ENCODE results near the gene STRBP. TPM values are rescaled to one million over a fixed set of nuclear protein-coding genes. Genes with fewer than 3 reads are reported as not detected.

STRBP gene
- total RNA-seq, 1 experiment from 2014 or later, result 96.3 TPM

DNA sequence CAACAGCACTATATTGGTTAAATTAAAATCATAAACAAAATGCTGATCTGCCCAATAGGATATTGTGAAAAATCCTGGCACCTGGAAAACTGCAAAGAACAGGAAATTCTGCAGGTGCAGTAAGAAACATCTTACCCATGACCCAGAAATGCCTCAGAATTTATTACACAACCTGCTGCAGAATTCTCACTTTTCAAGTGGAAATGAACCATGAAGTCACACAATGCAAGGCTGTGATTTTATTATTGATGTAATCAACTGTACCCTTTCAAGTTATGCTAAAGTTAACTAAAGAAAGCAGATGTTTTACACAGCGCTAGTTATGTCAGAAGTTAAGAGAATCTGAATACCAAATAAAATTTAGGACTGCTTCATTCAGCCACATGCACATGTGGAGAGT, 6.0 kb downstream of the STRBP start:
- no peak for TF ChIP-seq RELA (CRISPR knock-in tag; IDR thresholded peaks at IDR 0.05; ENCODE audit: borderline replicate concordance)
- no peak for TF ChIP-seq ERG (CRISPR knock-in tag; IDR thresholded peaks at IDR 0.05)
- TF ChIP-seq, protein P1, sequence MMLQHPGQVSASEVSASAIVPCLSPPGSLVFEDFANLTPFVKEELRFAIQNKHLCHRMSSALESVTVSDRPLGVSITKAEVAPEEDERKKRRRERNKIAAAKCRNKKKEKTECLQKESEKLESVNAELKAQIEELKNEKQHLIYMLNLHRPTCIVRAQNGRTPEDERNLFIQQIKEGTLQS (CRISPR knock-in tag; conservative IDR thresholded peaks at IDR 0.05), result no peak
- ATAC-seq (no peak), DNase-seq (ENCODE audit: low spot score) (no peak)
- Mint-ChIP-seq H3K9me3 (no peaks in the 10 kb centered on the region), H3K4me3 (no peak overlapping the region), H3K4me1 (peaks cover 50% of the 10 kb centered on the region), H3K27me3 (ENCODE audit: low read depth) (no peaks in the 10 kb centered on the region), H3K27ac (peak overlapping the region; percentile 10; the same call in 1 of the 2 replicates), H3K36me3 (no peaks in the 10 kb centered on the region)
- ChIA-PET POLR2A (no interaction called here), CTCF (interaction anchor here (1.0 kb wide), 1 partner anchor 10 kb away, joined by 4 read pairs; no protein-coding TSS in a partner anchor)

DNA sequence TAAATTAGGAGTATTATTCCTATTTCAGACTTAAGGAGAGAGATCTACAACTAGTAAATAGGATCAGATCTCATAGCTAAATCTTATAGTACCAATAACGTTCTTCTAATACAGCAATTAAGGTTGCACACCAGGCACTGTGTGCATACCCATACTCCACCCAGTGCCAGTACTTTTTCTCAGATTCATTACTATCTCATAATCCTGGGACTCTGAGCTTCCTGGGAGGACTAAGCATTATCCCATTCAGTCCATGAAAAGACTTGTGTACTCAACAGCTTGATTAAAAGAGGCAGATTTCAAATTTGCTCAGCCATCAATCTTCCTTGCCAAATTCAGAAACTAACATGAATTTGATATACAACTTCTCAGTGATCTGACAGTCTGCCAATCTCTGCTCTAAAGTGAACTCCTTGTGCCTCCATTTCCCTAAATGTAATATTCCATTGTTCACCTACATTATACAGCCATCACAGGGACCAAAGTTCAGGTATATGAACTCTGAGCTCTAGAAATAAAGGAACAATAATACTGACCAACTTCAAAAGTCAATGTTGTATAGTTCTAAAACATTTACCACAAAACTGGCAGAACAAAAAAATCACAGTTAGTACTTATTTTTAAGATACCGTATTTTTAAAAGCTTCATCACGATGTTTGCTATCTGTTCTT, 7.2 kb downstream of the STRBP start:
- Mint-ChIP-seq H3K4me1 (peaks cover 38% of the 10 kb centered on the region), H3K4me3 (no peak overlapping the region), H3K27ac (no peak overlapping the region), H3K27me3 (ENCODE audit: low read depth) (no peaks in the 10 kb centered on the region), H3K9me3 (peaks cover 2% of the 10 kb centered on the region; the same call in 1 of the 2 replicates), H3K36me3 (no peaks in the 10 kb centered on the region)
- DNase-seq (ENCODE audit: low spot score) (no peak), ATAC-seq (no peak)
- CTCF ChIA-PET, result interaction anchor here (0.6 to 1.7 kb wide), 3 partner anchors 25 to 96 kb away, joined by 3 to 6 read pairs (median 5); no protein-coding TSS in a partner anchor
- TF ChIP-seq HMGXB4 (CRISPR knock-in tag; IDR thresholded peaks at IDR 0.05), result no peak
- POLR2A ChIA-PET, result no interaction called here

- POLR2A ChIA-PET, result no interaction called here
- ATAC-seq, result no peak
- CTCF ChIA-PET, result interaction anchor here (1.7 kb wide), 1 partner anchor 35 kb away, joined by 6 read pairs; no protein-coding TSS in a partner anchor
Measured at GRCh38 chr9:123260340-123260739, 8.0 kb downstream of the STRBP start.

More at GRCh38 chr9:123260340-123260739, 8.0 kb downstream of the STRBP start:
- no peak for DNase-seq (ENCODE audit: low spot score)
- no peak overlapping the region for H3K27ac Mint-ChIP-seq
- H3K27me3 Mint-ChIP-seq (ENCODE audit: low read depth), result no peaks in the 10 kb centered on the region
- no peaks in the 10 kb centered on the region for H3K36me3 Mint-ChIP-seq
- no peak for TF ChIP-seq TCF7 (CRISPR knock-in tag; IDR thresholded peaks at IDR 0.05; ENCODE audit: low read depth)
- TF ChIP-seq IRF1 (CRISPR knock-in tag; IDR thresholded peaks at IDR 0.05), result no peak
- no peak for TF ChIP-seq HMGXB4 (CRISPR knock-in tag; IDR thresholded peaks at IDR 0.05)
- TF ChIP-seq, protein P1 (CRISPR knock-in tag; conservative IDR thresholded peaks at IDR 0.05), result no peak
- TF ChIP-seq TEAD1 (CRISPR knock-in tag; IDR thresholded peaks at IDR 0.05), result no peak
- TF ChIP-seq, protein P2, sequence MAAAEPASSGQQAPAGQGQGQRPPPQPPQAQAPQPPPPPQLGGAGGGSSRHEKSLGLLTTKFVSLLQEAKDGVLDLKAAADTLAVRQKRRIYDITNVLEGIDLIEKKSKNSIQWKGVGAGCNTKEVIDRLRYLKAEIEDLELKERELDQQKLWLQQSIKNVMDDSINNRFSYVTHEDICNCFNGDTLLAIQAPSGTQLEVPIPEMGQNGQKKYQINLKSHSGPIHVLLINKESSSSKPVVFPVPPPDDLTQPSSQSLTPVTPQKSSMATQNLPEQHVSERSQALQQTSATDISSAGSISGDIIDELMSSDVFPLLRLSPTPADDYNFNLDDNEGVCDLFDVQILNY (CRISPR knock-in tag; IDR thresholded peaks at IDR 0.05), result no peak
- no peak for TF ChIP-seq ZNF416 (CRISPR knock-in tag; IDR thresholded peaks at IDR 0.05)
- TF ChIP-seq SMAD3 (CRISPR knock-in tag; IDR thresholded peaks at IDR 0.05; ENCODE audit: borderline replicate concordance), result no peak
- TF ChIP-seq ARID4B (CRISPR knock-in tag; IDR thresholded peaks at IDR 0.05; ENCODE audit: borderline replicate concordance), result no peak
- no peak for TF ChIP-seq JAZF1 (CRISPR knock-in tag; IDR thresholded peaks at IDR 0.05)
- TF ChIP-seq CREM (CRISPR knock-in tag; IDR thresholded peaks at IDR 0.05), result no peak
- no peak for TF ChIP-seq ZNF423 (CRISPR knock-in tag; IDR thresholded peaks at IDR 0.05)
- peaks cover 8% of the 10 kb centered on the region; the same call in 1 of the 2 replicates for H3K9me3 Mint-ChIP-seq
- H3K4me1 Mint-ChIP-seq, result peaks cover 30% of the 10 kb centered on the region
- no peak overlapping the region for H3K4me3 Mint-ChIP-seq
